Endothelial cell of umbilical vein (primary cell): ENCODE measurements around the gene CHN1. TPM values are rescaled to one million over a fixed set of nuclear protein-coding genes. Genes with fewer than 3 reads are reported as not detected.

Experiments used
- BruUV-seq: library from RNA; stranded (reverse); fragments of 400-500 nt; replicated peaks from 2 replicates; lab custom pipeline; 2021; lab: Mats Ljungman, UMichigan
- CTCF ChIA-PET: fragments of 300-600, 350-600 bp; sonication (Branson Sonifier 250); formaldehyde crosslinking; loops from one replicate; lab custom pipeline; 2021; ENCODE audit warnings: antibody characterized with exemption, inconsistent platforms; lab: Charles Lee
- POLR2A ChIA-PET: fragments of 300-600, 350-600 bp; sonication (Branson Sonifier 250); formaldehyde crosslinking; loops from one replicate; lab custom pipeline; 2021; ENCODE audit warnings: antibody characterized with exemption, inconsistent platforms; lab: Charles Lee
- DNase-seq: peaks from one replicate; pipeline ENCODE4 v3.0.0-alpha.2; 2011; ENCODE audit warnings: low read depth, low spot score
- FAIRE-seq: peaks from 2 replicates; lab custom pipeline; 2011; peaks lifted over from hg19 to GRCh38; lab: Jason Lieb, UNC
- H2AFZ ChIP-seq: 2 replicates; pipeline ENCODE4 v1.6.0; 2012; ENCODE audit warnings: low read depth, low read length, control low read depth, inconsistent platforms
- H3K27ac ChIP-seq: 2 replicates; pipeline ENCODE4 v1.5.1; 2011; ENCODE audit warnings: low read depth, mild to moderate bottlenecking, control low read depth, low read length, moderate library complexity; ENCODE audit not compliant: insufficient read depth
- H3K27me3 ChIP-seq, 2 experiments: 2 replicates each; pipeline versions ENCODE4 v1.6.0 to v1.6.1; 2011; ENCODE audit warnings: low read length in 2 of 2, mixed read lengths in 1 of 2; ENCODE audit not compliant: control insufficient read depth in 2 of 2, insufficient read depth in 2 of 2
- H3K36me3 ChIP-seq, 2 experiments: 2 replicates in 1 of 2; 3 replicates in 1 of 2; pipeline ENCODE4 v1.5.1; 2011; ENCODE audit warnings: low read length in 2 of 2, mild to moderate bottlenecking in 1 of 2, moderate library complexity in 1 of 2; ENCODE audit not compliant: control insufficient read depth in 2 of 2, insufficient read depth in 2 of 2; ENCODE audit errors: extremely low read depth in 1 of 2
- H3K4me1 ChIP-seq: 3 replicates; pipeline ENCODE4 v1.5.1; 2011; ENCODE audit warnings: mild to moderate bottlenecking, low read length; ENCODE audit not compliant: control insufficient read depth, insufficient read depth; ENCODE audit errors: extremely low read depth
- H3K4me2 ChIP-seq: 2 replicates; pipeline ENCODE4 v1.6.1; 2011; ENCODE audit warnings: low read length, control low read depth, mixed read lengths; ENCODE audit not compliant: insufficient read depth
- H3K4me3 ChIP-seq, 3 experiments: fragments of 200-600 bp in 1 of 3; sonication (generic), shearing (Covaris generic) in 1 of 3; replicated peaks in 1 of 3; 2 replicates each; pipeline ENCODE4 v1.5.1; 2011 to 2016; ENCODE audit warnings: control low read depth in 3 of 3, low read length in 3 of 3, mild to moderate bottlenecking in 2 of 3, inconsistent platforms in 1 of 3, low read depth in 1 of 3, moderate library complexity in 1 of 3; ENCODE audit not compliant: insufficient read depth in 1 of 3
- H3K79me2 ChIP-seq: 2 replicates; pipeline ENCODE4 v1.6.0; 2012; ENCODE audit warnings: low read length, inconsistent platforms; ENCODE audit not compliant: control insufficient read depth, insufficient read depth
- H3K9ac ChIP-seq: replicated peaks from 2 replicates; pipeline ENCODE3; 2011; ENCODE audit warnings: low read length, control low read depth; ENCODE audit not compliant: insufficient read depth; ENCODE audit errors: extremely low read depth
- H3K9me1 ChIP-seq: replicated peaks from 3 replicates; pipeline ENCODE4 v1.6.0; 2011; ENCODE audit warnings: mild to moderate bottlenecking, low read length; ENCODE audit not compliant: control insufficient read depth, insufficient read depth; ENCODE audit errors: extremely low read depth
- H3K9me3 ChIP-seq: replicated peaks from 2 replicates; pipeline ENCODE4 v1.5.1; 2012; ENCODE audit warnings: low read length, inconsistent platforms; ENCODE audit not compliant: control insufficient read depth, insufficient read depth
- H4K20me1 ChIP-seq: replicated peaks from 2 replicates; pipeline ENCODE3; 2011; ENCODE audit warnings: mild to moderate bottlenecking, low read length; ENCODE audit not compliant: control insufficient read depth, insufficient read depth; ENCODE audit errors: extremely low read depth
- FOS ChIP-seq: IDR thresholded peaks from 2 replicates; pipeline ENCODE4 v1.6.1; 2011; ENCODE audit warnings: mild to moderate bottlenecking, low read length, moderate library complexity, borderline replicate concordance; ENCODE audit not compliant: insufficient read depth
- GATA2 ChIP-seq: IDR thresholded peaks from 2 replicates; pipeline ENCODE4 v1.7.0; 2011; ENCODE audit warnings: low read depth, mild to moderate bottlenecking, moderate library complexity, mixed read lengths, low read length; ENCODE audit not compliant: insufficient read length, insufficient read depth
- MYC ChIP-seq: IDR thresholded peaks from one replicate; pipeline ENCODE4 v1.6.1; 2011; ENCODE audit warnings: mild to moderate bottlenecking, low read depth, low read length
- POLR2AphosphoS5 ChIP-seq: IDR thresholded peaks from 2 replicates; pipeline ENCODE4 v1.6.1; 2012; ENCODE audit warnings: low read depth, mild to moderate bottlenecking, control low read depth, low read length, moderate library complexity; ENCODE audit not compliant: insufficient read depth
- dilution Hi-C: fragments of 300-500 bp; cut with MboI; formaldehyde crosslinking; loops from one replicate; pipeline ENCODE4 v1.15.0; 2019; ENCODE audit warnings: low sequenced_read_pairs; ENCODE audit not compliant: extremely low pct_ligation_motif_present
- intact Hi-C: fragments of 100-400 bp; cut with micrococcal nuclease; formaldehyde crosslinking; loops from one replicate; pipeline ENCODE4 v1.10.0; 2022
- polyA plus RNA-seq, 4 experiments: library from polyadenylated mRNA; depleted of rRNA in 3 of 4; stranded (reverse) in 3 of 4; unstranded in 1 of 4; fragments of >200 nt; gene quantifications; 2 replicates each; pipeline versions ENCODE4 v1.2.1 to v1.2.3, GENCODE V29; 2011 to 2012; ENCODE audit warnings: missing spikeins in 1 of 4
- total RNA-seq: library from RNA; stranded (reverse); gene quantifications from 2 replicates; pipeline ENCODE4 v1.2.3, GENCODE V29; 2021

CHN1 gene
- total and polyA plus RNA-seq, 2 donors (not counting 3 experiments of a cell fraction or from before 2014, with no cell fraction given): 23.3 to 24.9 TPM

DNA sequence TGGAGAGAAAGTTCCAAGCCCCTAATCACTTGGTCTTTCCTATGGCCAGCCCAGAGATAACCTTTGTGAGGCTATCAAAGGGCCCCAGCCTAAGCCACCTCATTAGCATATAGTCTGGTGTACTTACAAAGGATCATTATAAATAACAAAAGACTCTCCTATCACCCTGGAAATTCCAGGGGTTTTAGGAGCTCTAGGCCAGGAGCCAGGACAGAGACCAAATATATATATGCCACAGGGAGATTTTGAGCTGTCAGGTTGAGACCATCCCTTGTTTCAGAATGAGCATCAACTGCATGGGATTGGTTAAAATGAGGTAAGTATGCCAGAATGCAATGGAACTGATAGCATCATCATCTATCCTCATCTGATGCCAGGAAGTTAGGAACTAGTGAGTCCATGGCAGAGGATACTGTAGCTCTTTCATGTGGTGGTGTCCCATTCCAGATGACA is 208.8 kb downstream of the CHN1 start:
- CTCF ChIA-PET: interaction anchor here (1.0 to 1.6 kb wide), 2 partner anchors 15 to 25 kb away, joined by 3 to 4 read pairs; no protein-coding TSS in a partner anchor
- Histone ChIP-seq H3K27me3 (no peaks in the 10 kb centered on the region), H2AFZ (no peak overlapping the region), H4K20me1 (no peaks in the 10 kb centered on the region), H3K9me3 (no peaks in the 10 kb centered on the region), H3K4me1 (peaks cover 5% of the 10 kb centered on the region), H3K4me3 (no peak overlapping the region), H3K79me2 (no peaks in the 10 kb centered on the region), H3K36me3 (peaks cover 3% of the 10 kb centered on the region in 2 experiments), H3K4me2 (no peak overlapping the region), H3K9me1 (no peaks in the 10 kb centered on the region), H3K9ac (no peak overlapping the region), H3K27ac (no peak overlapping the region)
- intact Hi-C loops (no loop called here), dilution Hi-C loops (no loop called here)
- BruUV-seq: no TSS peak
- DNase-seq: no peak
- no peak for FAIRE-seq
- TF ChIP-seq FOS: no peak
- POLR2A ChIA-PET: no interaction called here

DNA sequence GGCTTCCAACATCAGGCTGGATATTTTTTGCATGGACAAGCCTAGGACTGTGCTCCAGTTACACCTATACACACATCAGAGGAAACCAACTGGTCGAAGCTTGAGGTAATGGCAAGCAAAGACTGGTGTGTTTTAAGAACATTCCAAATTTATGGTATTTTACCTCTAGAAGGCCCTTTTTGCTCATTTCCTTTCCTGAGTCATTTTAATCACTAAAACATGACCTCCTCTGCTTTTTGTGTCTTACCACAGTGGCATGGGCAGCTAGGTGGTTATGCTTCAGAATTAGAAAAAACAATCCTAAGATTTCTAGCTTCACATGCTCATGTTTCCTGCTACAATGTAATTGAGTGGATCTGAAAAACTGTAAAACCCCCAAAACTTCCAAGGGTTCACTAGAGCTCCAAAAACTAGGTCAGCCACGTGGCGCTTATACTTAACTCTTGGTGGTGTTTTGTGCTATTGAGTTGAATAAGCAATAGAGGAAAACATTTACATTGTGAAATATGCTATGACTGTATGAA is 210.3 kb downstream of the CHN1 start:
- dilution Hi-C loops (no loop called here), intact Hi-C loops (no loop called here)
- Histone ChIP-seq H3K79me2 (no peaks in the 10 kb centered on the region), H3K27me3 (no peaks in the 10 kb centered on the region), H3K36me3 (peaks cover 3% of the 10 kb centered on the region in 2 experiments), H3K27ac (no peak overlapping the region), H2AFZ (no peak overlapping the region), H3K9me3 (no peaks in the 10 kb centered on the region), H3K9ac (no peak overlapping the region), H3K4me3 (no peak overlapping the region), H3K4me2 (no peak overlapping the region), H3K9me1 (no peaks in the 10 kb centered on the region), H4K20me1 (no peaks in the 10 kb centered on the region), H3K4me1 (peaks cover 5% of the 10 kb centered on the region)
- ChIA-PET POLR2A (no interaction called here), CTCF (interaction anchor here (0.7 to 7.4 kb wide), 4 partner anchors 11 to 87 kb away, joined by 3 to 48 read pairs (median 4); no protein-coding TSS in a partner anchor)
- BruUV-seq: no TSS peak
- FAIRE-seq (no peak), DNase-seq (no peak)
- TF ChIP-seq POLR2AphosphoS5 (no peak), MYC (no peak), GATA2 (no peak)
